HepG2 (cell line): ENCODE data around the gene SPRN. TPM values are rescaled to one million over a fixed set of nuclear protein-coding genes. Genes with fewer than 3 reads are reported as not detected.

Experiments
- ARID2 ChIP-seq: sonication (generic); formaldehyde crosslinking; IDR thresholded peaks from 2 replicates; pipeline ENCODE4 v1.8.1; 2022; ENCODE audit warnings: mild to moderate bottlenecking, missing genetic modification reagents, borderline replicate concordance
- BCL6 ChIP-seq: IDR thresholded peaks from 2 replicates; pipeline ENCODE4 v1.6.1; 2016; ENCODE audit warnings: missing genetic modification reagents, missing compliant biosample characterization
- HNRNPUL1 ChIP-seq: fragments of 200-400 bp; formaldehyde crosslinking; IDR thresholded peaks from 2 replicates; pipeline ENCODE4 v1.6.1; 2017; ENCODE audit warnings: low read depth, mild to moderate bottlenecking, low read length, moderate library complexity
- MED8 ChIP-seq: sonication (generic); formaldehyde crosslinking; IDR thresholded peaks from 2 replicates; pipeline ENCODE4 v1.8.1; 2023; ENCODE audit warnings: mild to moderate bottlenecking, missing genetic modification reagents; ENCODE audit not compliant: insufficient replicate concordance
- POLR2A ChIP-seq, 2 experiments: IDR thresholded peaks; 2 replicates each; pipeline ENCODE4 v1.6.1; 2011; ENCODE audit warnings: low read depth in 2 of 2, low read length in 2 of 2, mild to moderate bottlenecking in 1 of 2, moderate library complexity in 1 of 2; ENCODE audit not compliant: insufficient read depth in 1 of 2
- REL ChIP-seq: sonication (generic); formaldehyde crosslinking; conservative IDR thresholded peaks from 2 replicates; pipeline ENCODE4 v1.8.0; 2022; ENCODE audit warnings: mild to moderate bottlenecking, missing genetic modification reagents, moderate library complexity
- RFXAP ChIP-seq: sonication (generic); formaldehyde crosslinking; IDR thresholded peaks from 2 replicates; pipeline ENCODE4 v1.4.0; 2020; ENCODE audit warnings: missing genetic modification reagents, borderline replicate concordance
- SAFB2 ChIP-seq: sonication (generic); formaldehyde crosslinking; IDR thresholded peaks from 2 replicates; pipeline ENCODE4 v1.5.1; 2020; ENCODE audit warnings: missing genetic modification reagents, low read depth, mild to moderate bottlenecking, borderline replicate concordance
- TIGD3 ChIP-seq: sonication (generic); formaldehyde crosslinking; IDR thresholded peaks from 2 replicates; pipeline ENCODE4 v1.5.1; 2020; ENCODE audit warnings: mild to moderate bottlenecking, missing genetic modification reagents, borderline replicate concordance
- TSC22D2 ChIP-seq: sonication (generic); formaldehyde crosslinking; IDR thresholded peaks from 2 replicates; pipeline ENCODE4 v1.5.1; 2020; ENCODE audit warnings: missing genetic modification reagents, mild to moderate bottlenecking, borderline replicate concordance
- XBP1 ChIP-seq: sonication (generic); formaldehyde crosslinking; IDR thresholded peaks from 2 replicates; pipeline ENCODE4 v1.5.0; 2020; ENCODE audit warnings: missing genetic modification reagents
- ZBTB39 ChIP-seq: sonication (generic); formaldehyde crosslinking; IDR thresholded peaks from 2 replicates; pipeline ENCODE4 v1.5.0; 2020; ENCODE audit warnings: missing genetic modification reagents
- ZC3H4 ChIP-seq: sonication (generic); formaldehyde crosslinking; IDR thresholded peaks from 2 replicates; pipeline ENCODE4 v1.4.0; 2020; ENCODE audit warnings: missing genetic modification reagents, borderline replicate concordance
- ZNF234 ChIP-seq: sonication (generic); formaldehyde crosslinking; conservative IDR thresholded peaks from 2 replicates; pipeline ENCODE4 v1.5.1; 2020; ENCODE audit warnings: mild to moderate bottlenecking, missing genetic modification reagents
- ZNF30 ChIP-seq: sonication (generic); formaldehyde crosslinking; IDR thresholded peaks from 2 replicates; pipeline ENCODE4 v1.5.0; 2020; ENCODE audit warnings: mild to moderate bottlenecking, missing genetic modification reagents
- ZNF317 ChIP-seq: sonication (generic); formaldehyde crosslinking; IDR thresholded peaks from 2 replicates; pipeline ENCODE4 v1.5.0; 2020; ENCODE audit warnings: mild to moderate bottlenecking, missing genetic modification reagents
- ZNF549 ChIP-seq: sonication (generic); formaldehyde crosslinking; IDR thresholded peaks from 2 replicates; pipeline ENCODE4 v1.5.0; 2020; ENCODE audit warnings: missing genetic modification reagents
- ZNF629 ChIP-seq: sonication (generic); formaldehyde crosslinking; conservative IDR thresholded peaks from 2 replicates; pipeline ENCODE4 v1.5.0; 2020; ENCODE audit warnings: missing genetic modification reagents
- ZNF777 ChIP-seq: sonication (generic); formaldehyde crosslinking; IDR thresholded peaks from 2 replicates; pipeline ENCODE4 v1.4.0; 2020; ENCODE audit warnings: missing genetic modification reagents
- polyA plus RNA-seq, 8 experiments: library from polyadenylated mRNA; depleted of rRNA in 3 of 8; stranded (reverse) in 7 of 8; unstranded in 1 of 8; fragments of >200 nt; fragmentation: Illumina TruSeq in 4 of 8; extraction: Trizol in 4 of 8; gene quantifications; 2 replicates each; pipeline versions ENCODE4 v1.2.1 to v1.2.3, GENCODE V29; 2011 to 2016; ENCODE audit warnings: low read depth in 4 of 8, missing spikeins in 1 of 8, mixed read lengths in 1 of 8; ENCODE audit not compliant: insufficient read depth in 1 of 8
- total RNA-seq, 5 experiments: library from RNA; depleted of rRNA; stranded (reverse); fragments of >200 nt; fragmentation: Illumina TruSeq; extraction: Trizol; gene quantifications; 2 replicates each; pipeline ENCODE4 v1.2.3, GENCODE V29; 2016; ENCODE audit warnings: low read depth in 1 of 5
- TF ChIP-seq, protein P1 (sequence below): sonication (generic); formaldehyde crosslinking; IDR thresholded peaks from 2 replicates; pipeline ENCODE4 v1.5.1; 2020; ENCODE audit warnings: mild to moderate bottlenecking, missing genetic modification reagents, borderline replicate concordance
- TF ChIP-seq, protein P2 (sequence below): sonication (generic); formaldehyde crosslinking; IDR thresholded peaks from 2 replicates; pipeline ENCODE4 v1.4.0; 2020; ENCODE audit warnings: missing genetic modification reagents

Gene SPRN
- total and polyA plus RNA-seq, 2 of the 13 experiments (the other 11 are each of a cell fraction or from before 2014, with no cell fraction given): not detected

DNA sequence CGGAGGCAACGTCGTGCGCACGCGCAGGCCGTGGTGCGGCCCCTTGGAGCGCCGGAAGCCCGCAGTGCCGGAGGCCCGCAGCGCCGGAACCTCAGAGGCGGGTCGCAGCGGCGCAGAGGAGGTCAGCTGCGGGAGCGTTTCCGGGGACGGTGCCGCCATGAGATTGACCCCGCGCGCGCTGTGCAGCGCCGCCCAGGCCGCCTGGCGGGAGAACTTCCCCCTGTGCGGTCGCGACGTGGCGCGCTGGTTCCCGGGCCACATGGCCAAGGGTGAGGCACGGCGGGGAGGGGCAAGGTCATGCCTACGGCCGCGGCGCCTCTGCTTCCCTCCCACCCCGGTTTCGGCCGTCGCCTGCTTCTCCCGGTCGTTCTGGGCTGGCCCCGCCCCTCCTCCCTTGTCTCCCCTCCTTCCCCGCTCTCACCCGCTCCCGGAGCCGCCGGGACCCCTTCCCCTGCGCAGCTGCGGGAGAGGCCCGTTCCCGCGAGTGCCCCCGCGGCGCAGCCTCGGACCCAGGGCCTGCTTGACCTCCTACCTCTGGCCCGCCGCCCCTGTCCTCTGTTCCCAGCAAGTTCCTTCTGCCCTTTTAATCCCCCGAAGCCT, 30.3 kb downstream of the SPRN start, which contains the start of gene MTG1 (continued):
- TF ChIP-seq, protein P1, sequence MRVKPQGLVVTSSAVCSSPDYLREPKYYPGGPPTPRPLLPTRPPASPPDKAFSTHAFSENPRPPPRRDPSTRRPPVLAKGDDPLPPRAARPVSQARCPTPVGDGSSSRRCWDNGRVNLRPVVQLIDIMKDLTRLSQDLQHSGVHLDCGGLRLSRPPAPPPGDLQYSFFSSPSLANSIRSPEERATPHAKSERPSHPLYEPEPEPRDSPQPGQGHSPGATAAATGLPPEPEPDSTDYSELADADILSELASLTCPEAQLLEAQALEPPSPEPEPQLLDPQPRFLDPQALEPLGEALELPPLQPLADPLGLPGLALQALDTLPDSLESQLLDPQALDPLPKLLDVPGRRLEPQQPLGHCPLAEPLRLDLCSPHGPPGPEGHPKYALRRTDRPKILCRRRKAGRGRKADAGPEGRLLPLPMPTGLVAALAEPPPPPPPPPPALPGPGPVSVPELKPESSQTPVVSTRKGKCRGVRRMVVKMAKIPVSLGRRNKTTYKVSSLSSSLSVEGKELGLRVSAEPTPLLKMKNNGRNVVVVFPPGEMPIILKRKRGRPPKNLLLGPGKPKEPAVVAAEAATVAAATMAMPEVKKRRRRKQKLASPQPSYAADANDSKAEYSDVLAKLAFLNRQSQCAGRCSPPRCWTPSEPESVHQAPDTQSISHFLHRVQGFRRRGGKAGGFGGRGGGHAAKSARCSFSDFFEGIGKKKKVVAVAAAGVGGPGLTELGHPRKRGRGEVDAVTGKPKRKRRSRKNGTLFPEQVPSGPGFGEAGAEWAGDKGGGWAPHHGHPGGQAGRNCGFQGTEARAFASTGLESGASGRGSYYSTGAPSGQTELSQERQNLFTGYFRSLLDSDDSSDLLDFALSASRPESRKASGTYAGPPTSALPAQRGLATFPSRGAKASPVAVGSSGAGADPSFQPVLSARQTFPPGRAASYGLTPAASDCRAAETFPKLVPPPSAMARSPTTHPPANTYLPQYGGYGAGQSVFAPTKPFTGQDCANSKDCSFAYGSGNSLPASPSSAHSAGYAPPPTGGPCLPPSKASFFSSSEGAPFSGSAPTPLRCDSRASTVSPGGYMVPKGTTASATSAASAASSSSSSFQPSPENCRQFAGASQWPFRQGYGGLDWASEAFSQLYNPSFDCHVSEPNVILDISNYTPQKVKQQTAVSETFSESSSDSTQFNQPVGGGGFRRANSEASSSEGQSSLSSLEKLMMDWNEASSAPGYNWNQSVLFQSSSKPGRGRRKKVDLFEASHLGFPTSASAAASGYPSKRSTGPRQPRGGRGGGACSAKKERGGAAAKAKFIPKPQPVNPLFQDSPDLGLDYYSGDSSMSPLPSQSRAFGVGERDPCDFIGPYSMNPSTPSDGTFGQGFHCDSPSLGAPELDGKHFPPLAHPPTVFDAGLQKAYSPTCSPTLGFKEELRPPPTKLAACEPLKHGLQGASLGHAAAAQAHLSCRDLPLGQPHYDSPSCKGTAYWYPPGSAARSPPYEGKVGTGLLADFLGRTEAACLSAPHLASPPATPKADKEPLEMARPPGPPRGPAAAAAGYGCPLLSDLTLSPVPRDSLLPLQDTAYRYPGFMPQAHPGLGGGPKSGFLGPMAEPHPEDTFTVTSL (CRISPR knock-in tag): 0 out of 2 replicates have a peak, but pooled peaks have one; percentile 53
- TF ChIP-seq MED8 (CRISPR knock-in tag) (peak; percentile 68), ZC3H4 (CRISPR knock-in tag) (peak; percentile 69; the same call in 1 of the 2 replicates), TIGD3 (no peak), ZNF549 (no peak), TSC22D2 (CRISPR knock-in tag) (peak; percentile 31; the same call in 1 of the 2 replicates), REL (CRISPR knock-in tag) (no peak), ZNF317 (CRISPR knock-in tag) (no peak), HNRNPUL1 (0 out of 2 replicates have a peak, but pooled peaks have one; percentile 44), POLR2A (IDR thresholded peaks at IDR 0.05; ENCODE audit: insufficient read depth in 1 of 2, low read depth in 2 of 2, low read length in 2 of 2) (peak; percentile 91 to 94), SAFB2 (CRISPR knock-in tag) (peak; percentile 89; the same call in 1 of the 2 replicates), ARID2 (CRISPR knock-in tag) (peak; percentile 68; the same call in 1 of the 2 replicates), ZBTB39 (CRISPR knock-in tag) (peak; percentile 85; the same call in 1 of the 2 replicates), ZNF777 (CRISPR knock-in tag) (peak; percentile 74), RFXAP (CRISPR knock-in tag) (no peak), ZNF234 (CRISPR knock-in tag) (no peak), XBP1 (no peak), BCL6 (CRISPR knock-in tag) (peak; percentile 46; the same call in 1 of the 2 replicates), ZNF30 (CRISPR knock-in tag) (no peak; the same call in 1 of the 2 replicates), ZNF629 (CRISPR knock-in tag) (no peak; the same call in 1 of the 2 replicates)
- TF ChIP-seq, protein P2, sequence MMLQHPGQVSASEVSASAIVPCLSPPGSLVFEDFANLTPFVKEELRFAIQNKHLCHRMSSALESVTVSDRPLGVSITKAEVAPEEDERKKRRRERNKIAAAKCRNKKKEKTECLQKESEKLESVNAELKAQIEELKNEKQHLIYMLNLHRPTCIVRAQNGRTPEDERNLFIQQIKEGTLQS (CRISPR knock-in tag): no peak; the same call in 1 of the 2 replicates
